ENCODE data around the gene AVPI1. TPM values are rescaled to one million over a fixed set of nuclear protein-coding genes. Genes with fewer than 3 reads are reported as not detected.

The AVPI1 gene
- total RNA-seq, 4 donors from 2014 or later = 29.9 to 65.5 (median 36.3) TPM

- Histone ChIP-seq H3K27me3 (no peaks in the 10 kb centered on the region), H3K4me3 (peak overlapping the region; percentile 76 to 94 (median 78)), H3K9me3 (no peaks in the 10 kb centered on the region), H3K4me1 (peaks cover 52 to 76% (median 74%) of the 10 kb centered on the region in 4 donors), H3K27ac (replicated peaks in 1 of 4) (peak overlapping the region; percentile 88 to 98 (median 94)), H3K36me3 (peaks cover 6 to 16% (median 10%) of the 10 kb centered on the region in 4 donors)
- no peak for DNase-seq (ENCODE audit: extremely low spot score)
- intact Hi-C loops (cut with DNase I) = no loop called here
- TF ChIP-seq POLR2AphosphoS5 (IDR thresholded peaks at IDR 0.05) (peak in 1 of 2 donors; percentile 32), POLR2A (IDR thresholded peaks at IDR 0.05; ENCODE audit: low read depth) (no peak), CTCF (IDR thresholded peaks at IDR 0.05) (no peak), EP300 (IDR thresholded peaks at IDR 0.05) (no peak)
- 25% methylated on average over 9 of the region's 9 CpGs for WGBS
Observed at GRCh38 chr10:97683556-97684367, 3.3 kb downstream of the AVPI1 start.

GRCh38 chr10:97682042-97682441 is 5.0 kb downstream of the AVPI1 start:
- Histone ChIP-seq H3K4me1 (peaks cover 38 to 64% (median 62%) of the 10 kb centered on the region in 4 donors), H3K9me3 (no peaks in the 10 kb centered on the region), H3K27me3 (no peaks in the 10 kb centered on the region), H3K36me3 (peaks cover 20 to 33% (median 26%) of the 10 kb centered on the region in 4 donors), H3K27ac (replicated peaks in 1 of 4) (peak overlapping the region in 2 of 4 donors; percentile 31 to 40), H3K4me3 (no peak overlapping the region)
- intact Hi-C loops (cut with DNase I) = no loop called here
- no peak for DNase-seq (ENCODE audit: extremely low spot score)
- no peak for TF ChIP-seq POLR2A (IDR thresholded peaks at IDR 0.05; ENCODE audit: low read depth)
- TF ChIP-seq CTCF (IDR thresholded peaks at IDR 0.05) = no peak
- TF ChIP-seq EP300 (IDR thresholded peaks at IDR 0.05) = no peak
- TF ChIP-seq POLR2AphosphoS5 (IDR thresholded peaks at IDR 0.05) = no peak
- 90% methylated on average over 4 of the region's 4 CpGs for WGBS

GRCh38 chr10:97679594-97679993 is 7.4 kb downstream of the AVPI1 start:
- Histone ChIP-seq H3K4me3 (no peak overlapping the region), H3K4me1 (peaks cover 18 to 52% (median 47%) of the 10 kb centered on the region in 4 donors), H3K9me3 (no peaks in the 10 kb centered on the region), H3K36me3 (peaks cover 36 to 57% (median 50%) of the 10 kb centered on the region in 4 donors), H3K27ac (replicated peaks in 1 of 4) (no peak overlapping the region), H3K27me3 (no peaks in the 10 kb centered on the region)
- DNase-seq (ENCODE audit: extremely low spot score) = no peak
- WGBS = 70% methylated on average over 2 of the region's 16 CpGs
- intact Hi-C loops (cut with DNase I) = no loop called here
- TF ChIP-seq EP300 (IDR thresholded peaks at IDR 0.05) (no peak), POLR2AphosphoS5 (IDR thresholded peaks at IDR 0.05) (no peak), CTCF (IDR thresholded peaks at IDR 0.05) (no peak), POLR2A (IDR thresholded peaks at IDR 0.05; ENCODE audit: low read depth) (no peak)

- Histone ChIP-seq H3K4me1 (peaks cover 0 to 36% (median 24%) of the 10 kb centered on the region in 4 donors), H3K4me3 (no peak overlapping the region), H3K9me3 (no peaks in the 10 kb centered on the region), H3K27ac (replicated peaks in 1 of 4) (peak overlapping the region; percentile 16 to 41 (median 40)), H3K36me3 (peaks cover 52 to 80% (median 69%) of the 10 kb centered on the region in 4 donors), H3K27me3 (no peaks in the 10 kb centered on the region)
- DNase-seq (ENCODE audit: extremely low spot score) = no peak
- TF ChIP-seq POLR2AphosphoS5 (IDR thresholded peaks at IDR 0.05) (peak; percentile 21 to 63), POLR2A (IDR thresholded peaks at IDR 0.05; ENCODE audit: low read depth) (no peak), CTCF (IDR thresholded peaks at IDR 0.05) (peak; percentile 86 to 89 (median 87))
- 79% methylated on average over 2 of the region's 2 CpGs for WGBS
- intact Hi-C loops (cut with DNase I) = no loop called here
Observed at GRCh38 chr10:97676770-97677581, 10.1 kb downstream of the AVPI1 start.

All from esophagus muscularis mucosa (tissue), 4 donors.